GM12878 (cell line): ENCODE data around the gene IMMP2L. TPM values are rescaled to one million over a fixed set of nuclear protein-coding genes. Genes with fewer than 3 reads are reported as not detected.
"Not testable (repeated sequence)": the region's sequence is repeated elsewhere in the genome, so short reads cannot be mapped to it uniquely, and the experiment has no call there.

Source experiments
- ATAC-seq: fragments of 200-7000 bp; cut with Tn5 transposase; 3 replicates; pipeline ENCODE4 v1.9.1; 2020; ENCODE audit warnings: mild to moderate bottlenecking, moderate library complexity
- BruUV-seq: library from RNA; stranded (reverse); fragments of 400-500 nt; replicated peaks from 2 replicates; lab custom pipeline; 2021; lab: Mats Ljungman, UMichigan
- CTCF ChIA-PET: fragments of 300-600 bp; sonication (Branson Sonifier 250); formaldehyde crosslinking; extraction: SDS; loops from one replicate; lab custom pipeline; 2021; ENCODE audit warnings: inconsistent platforms; lab: Yijun Ruan, JAX
- POLR2A ChIA-PET: fragments of 350-600 bp; formaldehyde crosslinking; extraction: SDS; loops from one replicate; lab custom pipeline; 2021; ENCODE audit warnings: inconsistent platforms; lab: Charles Lee
- RAD21 ChIA-PET: fragments of 300-600 bp; sonication (Branson Sonifier 250); formaldehyde crosslinking; loops from one replicate; lab custom pipeline; 2023; ENCODE audit warnings: antibody characterized with exemption; ENCODE audit not compliant: unreplicated experiment; lab: Charles Lee
- SMC1A ChIA-PET: fragments of 300-600 bp; sonication (Branson Sonifier 250); formaldehyde crosslinking; loops from one replicate; lab custom pipeline; 2023; ENCODE audit not compliant: unreplicated experiment, uncharacterized antibody; lab: Charles Lee
- DNase-seq: peaks from one replicate; pipeline ENCODE4 v3.0.0-alpha.2; 2011; ENCODE audit warnings: low read depth, low spot score
- FAIRE-seq: peaks from 3 replicates; lab custom pipeline; 2011; peaks lifted over from hg19 to GRCh38; lab: Jason Lieb, UNC
- H2AFZ ChIP-seq: 2 replicates; pipeline ENCODE4 v1.6.0; 2011; ENCODE audit warnings: low read depth, low read length, control low read depth; ENCODE audit not compliant: control insufficient read depth
- H3K27ac ChIP-seq: 2 replicates; pipeline ENCODE4 v1.5.1; 2011; ENCODE audit warnings: control low read depth; ENCODE audit not compliant: control insufficient read depth, insufficient read depth
- H3K27me3 ChIP-seq, 2 experiments: replicated peaks in 1 of 2; 2 replicates each; pipeline versions ENCODE4 v1.6.0 to v1.6.1; 2011; ENCODE audit warnings: low read length in 1 of 2; ENCODE audit not compliant: control insufficient read depth in 2 of 2, insufficient read depth in 2 of 2
- H3K36me3 ChIP-seq, 2 experiments: 2 replicates each; pipeline ENCODE4 v1.5.1; 2011; ENCODE audit warnings: low read length in 1 of 2; ENCODE audit not compliant: control insufficient read depth in 2 of 2, insufficient read depth in 2 of 2
- H3K4me1 ChIP-seq: 2 replicates; pipeline ENCODE4 v1.6.1; 2011; ENCODE audit warnings: mild to moderate bottlenecking, low read length, moderate library complexity, mixed read lengths; ENCODE audit not compliant: control insufficient read depth, insufficient read depth
- H3K4me2 ChIP-seq: 2 replicates; pipeline ENCODE4 v1.6.0; 2011; ENCODE audit warnings: control low read depth; ENCODE audit not compliant: control insufficient read depth, insufficient read depth
- H3K4me3 ChIP-seq: fragments of 200-600 bp; sonication (generic); 2 replicates; pipeline ENCODE4 v1.5.1; 2016
- H3K79me2 ChIP-seq: 2 replicates; pipeline ENCODE4 v1.6.0; 2011; ENCODE audit warnings: low read length; ENCODE audit not compliant: control insufficient read depth, insufficient read depth
- H3K9ac ChIP-seq: 2 replicates; pipeline ENCODE4 v1.8.0; 2011; ENCODE audit warnings: low read length, control low read depth, mixed read lengths; ENCODE audit not compliant: control insufficient read depth, insufficient read depth
- H3K9me3 ChIP-seq: replicated peaks from 3 replicates; pipeline ENCODE4 v1.5.1; 2011; ENCODE audit warnings: mild to moderate bottlenecking, low read length; ENCODE audit not compliant: control insufficient read depth, insufficient read depth
- H4K20me1 ChIP-seq: 2 replicates; pipeline ENCODE4 v1.6.0; 2011; ENCODE audit not compliant: control insufficient read depth, insufficient read depth
- BACH1 ChIP-seq: fragments of 450-650 bp; IDR thresholded peaks from 2 replicates; pipeline ENCODE4 v1.6.1; 2017; ENCODE audit warnings: mild to moderate bottlenecking, borderline replicate concordance
- DPF2 ChIP-seq: fragments of 450-650 bp; IDR thresholded peaks from 2 replicates; pipeline ENCODE4 v1.6.1; 2017; ENCODE audit warnings: mild to moderate bottlenecking
- ESRRA ChIP-seq: IDR thresholded peaks from 2 replicates; pipeline ENCODE4 v1.6.1; 2012; ENCODE audit warnings: mild to moderate bottlenecking, low read length, improper control_type of control experiment
- NBN ChIP-seq: fragments of 450-650 bp; IDR thresholded peaks from 2 replicates; pipeline ENCODE4 v1.6.1; 2016
- PAX8 ChIP-seq: fragments of 450-650 bp; IDR thresholded peaks from 2 replicates; pipeline ENCODE4 v1.6.1; 2017; ENCODE audit warnings: mild to moderate bottlenecking, moderate library complexity
- PML ChIP-seq: IDR thresholded peaks from 2 replicates; pipeline ENCODE4 v1.6.1; 2012; ENCODE audit warnings: low read length, inconsistent platforms
- RCOR1 ChIP-seq: conservative IDR thresholded peaks from 2 replicates; pipeline ENCODE4 v1.6.1; 2012; ENCODE audit warnings: low read depth, low read length, improper control_type of control experiment
- SREBF1 ChIP-seq: IDR thresholded peaks from 2 replicates; pipeline ENCODE4 v1.6.1; 2012; ENCODE audit warnings: mild to moderate bottlenecking, low read length
- STAT1 ChIP-seq: fragments of 450-650 bp; conservative IDR thresholded peaks from 2 replicates; pipeline ENCODE4 v1.6.1; 2014; ENCODE audit warnings: antibody characterized with exemption, mild to moderate bottlenecking
- WGBS: methylation state at CpG from one replicate; pipeline ENCODE4 v1.1.6; 2016; ENCODE audit warnings: low lambda C conversion rate; ENCODE audit not compliant: insufficient replicate concordance, insufficient coverage; ENCODE audit errors: missing lambda C conversion rate; 5-methylcytosine and 5-hydroxymethylcytosine counted together
- in situ Hi-C: fragments of 300-500 bp; cut with MboI; formaldehyde crosslinking; loops from 9 replicates; pipeline ENCODE4 v1.14.3; 2018; ENCODE audit warnings: mixed read lengths
- intact Hi-C: fragments of 100-400 bp; cut with micrococcal nuclease; formaldehyde crosslinking; loops from one replicate; pipeline ENCODE4 v1.14.2; 2022; ENCODE audit not compliant: unreplicated experiment
- polyA plus RNA-seq, 11 experiments: library from polyadenylated mRNA; depleted of rRNA in 4 of 11; unstranded in 6 of 11; stranded (reverse) in 5 of 11; fragments of >200 nt; fragmentation: Nextera tagmentation in 4 of 11; fragmentation: Illumina TruSeq in 1 of 11; extraction: Ambion mirVana in 4 of 11; extraction: Trizol in 1 of 11; gene quantifications; 1 replicate in 1 of 11; 2 replicates in 10 of 11; pipeline versions ENCODE4 v1.2.1 to v1.2.3, GENCODE V29; 2011 to 2016; ENCODE audit warnings: inconsistent platforms in 2 of 11, missing spikeins in 2 of 11, low read depth in 1 of 11
- total RNA-seq, 4 experiments: library from RNA; depleted of rRNA in 3 of 4; stranded (reverse); fragments of >200 nt in 3 of 4; fragmentation: Illumina TruSeq in 1 of 4; extraction: Trizol in 1 of 4; gene quantifications; 2 replicates each; pipeline versions ENCODE4 v1.2.1 to v1.2.3, GENCODE V29; 2013 to 2021
- TF ChIP-seq, protein P1 (sequence below): fragments of 450-650 bp; formaldehyde crosslinking; IDR thresholded peaks from 2 replicates; pipeline ENCODE4 v1.4.0; 2022; ENCODE audit warnings: mild to moderate bottlenecking, moderate library complexity
- TF ChIP-seq, protein P2 (sequence below): IDR thresholded peaks from 2 replicates; pipeline ENCODE4 v1.6.1; 2011; ENCODE audit warnings: low read depth, low read length, improper control_type of control experiment, borderline replicate concordance
- TF ChIP-seq, protein P3 (sequence below): fragments of 450-650 bp; formaldehyde crosslinking; IDR thresholded peaks from 2 replicates; pipeline ENCODE4 v1.5.0; 2022; ENCODE audit warnings: mild to moderate bottlenecking, missing genetic modification characterization
- TF ChIP-seq, protein P4 (sequence below): IDR thresholded peaks from 2 replicates; pipeline ENCODE4 v1.6.1; 2012; ENCODE audit warnings: mild to moderate bottlenecking, low read depth, low read length

The IMMP2L gene
- total and polyA plus RNA-seq, 10 of the 15 experiments (the other 5 are each of a cell fraction or from before 2014, with no cell fraction given) = 12.6 to 46.3 (median 19.6) TPM

DNA sequence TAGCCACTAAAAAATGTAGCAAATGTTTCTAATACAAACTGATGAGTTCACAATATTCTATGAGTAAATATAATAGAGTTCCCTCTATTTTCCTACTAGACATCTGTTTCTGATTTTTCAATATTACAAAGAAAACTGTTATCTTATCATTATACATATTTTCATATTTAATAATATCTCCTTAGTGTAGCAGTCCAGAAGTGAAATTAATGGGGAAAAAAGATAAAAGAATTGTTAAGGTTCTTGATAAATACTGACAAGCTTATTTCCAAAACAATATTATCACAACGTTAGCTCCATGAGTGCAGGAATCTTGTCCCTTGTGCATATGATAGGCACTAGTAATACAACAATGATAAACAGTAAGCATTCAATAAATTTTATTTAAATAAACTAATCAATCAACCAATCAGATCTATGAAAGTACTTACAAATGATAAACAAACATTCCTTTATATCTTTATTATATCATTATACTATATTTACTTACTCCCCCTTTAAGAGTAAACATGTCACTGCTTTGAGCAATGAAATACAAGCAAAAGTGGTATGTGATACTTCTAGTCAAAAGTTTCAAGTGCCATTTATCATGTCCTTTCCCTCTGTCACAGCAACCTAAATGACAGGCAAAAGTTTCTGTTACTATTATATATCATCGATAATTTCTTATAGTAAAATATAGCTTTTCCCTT lies 103.1 kb downstream of the IMMP2L start (continued):
- TF ChIP-seq RCOR1 (no peak), NBN (no peak), DPF2 (no peak), SREBF1 (no peak), BACH1 (no peak), ESRRA (no peak), PML (no peak), STAT1 (no peak), PAX8 (no peak)
- TF ChIP-seq, protein P1, sequence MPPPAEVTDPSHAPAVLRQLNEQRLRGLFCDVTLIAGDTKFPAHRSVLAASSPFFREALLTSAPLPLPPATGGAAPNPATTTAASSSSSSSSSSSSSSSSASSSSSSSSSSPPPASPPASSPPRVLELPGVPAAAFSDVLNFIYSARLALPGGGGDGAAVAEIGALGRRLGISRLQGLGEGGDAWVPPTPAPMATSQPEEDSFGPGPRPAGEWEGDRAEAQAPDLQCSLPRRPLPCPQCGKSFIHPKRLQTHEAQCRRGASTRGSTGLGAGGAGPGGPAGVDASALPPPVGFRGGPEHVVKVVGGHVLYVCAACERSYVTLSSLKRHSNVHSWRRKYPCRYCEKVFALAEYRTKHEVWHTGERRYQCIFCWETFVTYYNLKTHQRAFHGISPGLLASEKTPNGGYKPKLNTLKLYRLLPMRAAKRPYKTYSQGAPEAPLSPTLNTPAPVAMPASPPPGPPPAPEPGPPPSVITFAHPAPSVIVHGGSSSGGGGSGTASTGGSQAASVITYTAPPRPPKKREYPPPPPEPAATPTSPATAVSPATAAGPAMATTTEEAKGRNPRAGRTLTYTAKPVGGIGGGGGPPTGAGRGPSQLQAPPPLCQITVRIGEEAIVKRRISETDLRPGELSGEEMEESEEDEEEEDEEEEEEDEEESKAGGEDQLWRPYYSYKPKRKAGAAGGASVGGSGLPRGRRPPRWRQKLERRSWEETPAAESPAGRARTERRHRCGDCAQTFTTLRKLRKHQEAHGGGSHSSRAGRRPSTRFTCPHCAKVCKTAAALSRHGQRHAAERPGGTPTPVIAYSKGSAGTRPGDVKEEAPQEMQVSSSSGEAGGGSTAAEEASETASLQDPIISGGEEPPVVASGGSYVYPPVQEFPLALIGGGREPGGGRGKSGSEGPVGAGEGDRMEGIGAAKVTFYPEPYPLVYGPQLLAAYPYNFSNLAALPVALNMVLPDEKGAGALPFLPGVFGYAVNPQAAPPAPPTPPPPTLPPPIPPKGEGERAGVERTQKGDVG (CRISPR knock-in tag) = no peak
- TF ChIP-seq, protein P2, sequence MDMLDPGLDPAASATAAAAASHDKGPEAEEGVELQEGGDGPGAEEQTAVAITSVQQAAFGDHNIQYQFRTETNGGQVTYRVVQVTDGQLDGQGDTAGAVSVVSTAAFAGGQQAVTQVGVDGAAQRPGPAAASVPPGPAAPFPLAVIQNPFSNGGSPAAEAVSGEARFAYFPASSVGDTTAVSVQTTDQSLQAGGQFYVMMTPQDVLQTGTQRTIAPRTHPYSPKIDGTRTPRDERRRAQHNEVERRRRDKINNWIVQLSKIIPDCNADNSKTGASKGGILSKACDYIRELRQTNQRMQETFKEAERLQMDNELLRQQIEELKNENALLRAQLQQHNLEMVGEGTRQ = no peak
- TF ChIP-seq, protein P3, sequence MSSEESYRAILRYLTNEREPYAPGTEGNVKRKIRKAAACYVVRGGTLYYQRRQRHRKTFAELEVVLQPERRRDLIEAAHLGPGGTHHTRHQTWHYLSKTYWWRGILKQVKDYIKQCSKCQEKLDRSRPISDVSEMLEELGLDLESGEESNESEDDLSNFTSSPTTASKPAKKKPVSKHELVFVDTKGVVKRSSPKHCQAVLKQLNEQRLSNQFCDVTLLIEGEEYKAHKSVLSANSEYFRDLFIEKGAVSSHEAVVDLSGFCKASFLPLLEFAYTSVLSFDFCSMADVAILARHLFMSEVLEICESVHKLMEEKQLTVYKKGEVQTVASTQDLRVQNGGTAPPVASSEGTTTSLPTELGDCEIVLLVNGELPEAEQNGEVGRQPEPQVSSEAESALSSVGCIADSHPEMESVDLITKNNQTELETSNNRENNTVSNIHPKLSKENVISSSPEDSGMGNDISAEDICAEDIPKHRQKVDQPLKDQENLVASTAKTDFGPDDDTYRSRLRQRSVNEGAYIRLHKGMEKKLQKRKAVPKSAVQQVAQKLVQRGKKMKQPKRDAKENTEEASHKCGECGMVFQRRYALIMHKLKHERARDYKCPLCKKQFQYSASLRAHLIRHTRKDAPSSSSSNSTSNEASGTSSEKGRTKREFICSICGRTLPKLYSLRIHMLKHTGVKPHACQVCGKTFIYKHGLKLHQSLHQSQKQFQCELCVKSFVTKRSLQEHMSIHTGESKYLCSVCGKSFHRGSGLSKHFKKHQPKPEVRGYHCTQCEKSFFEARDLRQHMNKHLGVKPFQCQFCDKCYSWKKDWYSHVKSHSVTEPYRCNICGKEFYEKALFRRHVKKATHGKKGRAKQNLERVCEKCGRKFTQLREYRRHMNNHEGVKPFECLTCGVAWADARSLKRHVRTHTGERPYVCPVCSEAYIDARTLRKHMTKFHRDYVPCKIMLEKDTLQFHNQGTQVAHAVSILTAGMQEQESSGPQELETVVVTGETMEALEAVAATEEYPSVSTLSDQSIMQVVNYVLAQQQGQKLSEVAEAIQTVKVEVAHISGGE = no peak
- TF ChIP-seq, protein P4, sequence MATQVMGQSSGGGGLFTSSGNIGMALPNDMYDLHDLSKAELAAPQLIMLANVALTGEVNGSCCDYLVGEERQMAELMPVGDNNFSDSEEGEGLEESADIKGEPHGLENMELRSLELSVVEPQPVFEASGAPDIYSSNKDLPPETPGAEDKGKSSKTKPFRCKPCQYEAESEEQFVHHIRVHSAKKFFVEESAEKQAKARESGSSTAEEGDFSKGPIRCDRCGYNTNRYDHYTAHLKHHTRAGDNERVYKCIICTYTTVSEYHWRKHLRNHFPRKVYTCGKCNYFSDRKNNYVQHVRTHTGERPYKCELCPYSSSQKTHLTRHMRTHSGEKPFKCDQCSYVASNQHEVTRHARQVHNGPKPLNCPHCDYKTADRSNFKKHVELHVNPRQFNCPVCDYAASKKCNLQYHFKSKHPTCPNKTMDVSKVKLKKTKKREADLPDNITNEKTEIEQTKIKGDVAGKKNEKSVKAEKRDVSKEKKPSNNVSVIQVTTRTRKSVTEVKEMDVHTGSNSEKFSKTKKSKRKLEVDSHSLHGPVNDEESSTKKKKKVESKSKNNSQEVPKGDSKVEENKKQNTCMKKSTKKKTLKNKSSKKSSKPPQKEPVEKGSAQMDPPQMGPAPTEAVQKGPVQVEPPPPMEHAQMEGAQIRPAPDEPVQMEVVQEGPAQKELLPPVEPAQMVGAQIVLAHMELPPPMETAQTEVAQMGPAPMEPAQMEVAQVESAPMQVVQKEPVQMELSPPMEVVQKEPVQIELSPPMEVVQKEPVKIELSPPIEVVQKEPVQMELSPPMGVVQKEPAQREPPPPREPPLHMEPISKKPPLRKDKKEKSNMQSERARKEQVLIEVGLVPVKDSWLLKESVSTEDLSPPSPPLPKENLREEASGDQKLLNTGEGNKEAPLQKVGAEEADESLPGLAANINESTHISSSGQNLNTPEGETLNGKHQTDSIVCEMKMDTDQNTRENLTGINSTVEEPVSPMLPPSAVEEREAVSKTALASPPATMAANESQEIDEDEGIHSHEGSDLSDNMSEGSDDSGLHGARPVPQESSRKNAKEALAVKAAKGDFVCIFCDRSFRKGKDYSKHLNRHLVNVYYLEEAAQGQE = no peak

DNA sequence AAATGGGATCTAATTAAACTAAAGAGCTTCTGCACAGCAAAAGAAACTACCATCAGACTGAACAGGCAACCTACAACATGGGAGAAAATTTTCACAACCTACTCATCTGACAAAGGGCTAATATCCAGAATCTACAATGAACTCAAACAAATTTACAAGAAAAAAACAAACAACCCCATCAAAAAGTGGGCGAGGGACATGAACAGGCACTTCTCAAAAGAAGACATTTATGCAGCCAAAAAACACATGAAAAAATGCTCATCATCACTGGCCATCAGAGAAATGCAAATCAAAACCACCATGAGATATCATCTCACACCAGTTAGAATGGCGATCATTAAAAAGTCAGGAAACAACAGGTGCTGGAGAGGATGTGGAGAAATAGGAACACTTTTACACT lies 111.6 kb downstream of the IMMP2L start:
- H4K20me1 ChIP-seq, H3K79me2 ChIP-seq, in situ Hi-C loops, H3K27ac ChIP-seq, H3K36me3 ChIP-seq, DNase-seq, H3K9me3 ChIP-seq, SMC1A ChIA-PET, RAD21 ChIA-PET, FAIRE-seq, H3K4me1 ChIP-seq, H3K9ac ChIP-seq, H3K27me3 ChIP-seq, intact Hi-C loops, POLR2A ChIA-PET, H3K4me2 ChIP-seq, ATAC-seq, H3K4me3 ChIP-seq, CTCF ChIA-PET, BruUV-seq, H2AFZ ChIP-seq: not testable (repeated sequence)
- WGBS = 100% methylated on average over 1 of the region's 2 CpGs
